HepG2 (cell line): Measurements from ENCODE around the gene FTL. TPM values are rescaled to one million over a fixed set of nuclear protein-coding genes. Genes with fewer than 3 reads are reported as not detected.
A peak's percentile ranks its signal among the peaks of the same experiment; 100 is the strongest.

Experiments used
- CBX5 ChIP-seq: sonication (generic); formaldehyde crosslinking; IDR thresholded peaks from 2 replicates; pipeline ENCODE4 v1.4.0; 2020; ENCODE audit warnings: missing genetic modification reagents, borderline replicate concordance
- CCAR2 ChIP-seq: fragments of 200-400 bp; formaldehyde crosslinking; optimal IDR thresholded peaks from 2 replicates; pipeline ENCODE3; 2018; ENCODE audit warnings: low read depth, mild to moderate bottlenecking, low read length, moderate library complexity
- CCDC6 ChIP-seq: sonication (generic); formaldehyde crosslinking; IDR thresholded peaks from 2 replicates; pipeline ENCODE4 v1.8.1; 2022; ENCODE audit warnings: mild to moderate bottlenecking, missing genetic modification reagents, moderate library complexity
- DR1 ChIP-seq: sonication (generic); formaldehyde crosslinking; IDR thresholded peaks from 2 replicates; pipeline ENCODE4 v1.8.0; 2021; ENCODE audit warnings: mild to moderate bottlenecking, missing genetic modification reagents, inconsistent platforms
- FOXM1 ChIP-seq: sonication (generic); formaldehyde crosslinking; IDR thresholded peaks from 2 replicates; pipeline ENCODE4 v1.5.0; 2020; ENCODE audit warnings: missing genetic modification reagents
- GPBP1L1 ChIP-seq: sonication (generic); formaldehyde crosslinking; IDR thresholded peaks from 2 replicates; pipeline ENCODE4 v1.5.0; 2020; ENCODE audit warnings: mild to moderate bottlenecking, missing genetic modification reagents
- HHEX ChIP-seq: IDR thresholded peaks from 2 replicates; pipeline ENCODE4 v1.6.1; 2016; ENCODE audit warnings: control low read depth
- HIC2 ChIP-seq: sonication (generic); formaldehyde crosslinking; IDR thresholded peaks from 2 replicates; pipeline ENCODE4 v1.9.0; 2022; ENCODE audit warnings: low read depth, missing genetic modification reagents
- HMGA1 ChIP-seq: sonication (generic); formaldehyde crosslinking; conservative IDR thresholded peaks from 2 replicates; pipeline ENCODE4 v1.4.0; 2020; ENCODE audit warnings: missing genetic modification reagents
- HOXA7 ChIP-seq: sonication (generic); formaldehyde crosslinking; IDR thresholded peaks from 2 replicates; pipeline ENCODE4 v1.8.1; 2022; ENCODE audit warnings: mild to moderate bottlenecking, missing genetic modification reagents, moderate library complexity
- MBD4 ChIP-seq: IDR thresholded peaks from 2 replicates; pipeline ENCODE4 v1.6.1; 2012; ENCODE audit warnings: low read length, inconsistent platforms, borderline replicate concordance
- ONECUT2 ChIP-seq: sonication (generic); formaldehyde crosslinking; IDR thresholded peaks from 2 replicates; pipeline ENCODE4 v1.4.0; 2020; ENCODE audit warnings: missing genetic modification reagents
- RNF219 ChIP-seq: sonication (generic); formaldehyde crosslinking; IDR thresholded peaks from 2 replicates; pipeline ENCODE4 v1.5.0; 2020; ENCODE audit warnings: mild to moderate bottlenecking, missing genetic modification reagents
- TCF12 ChIP-seq, 2 experiments: fragments of 450-650 bp in 1 of 2; sonication (generic) in 1 of 2; formaldehyde crosslinking in 1 of 2; IDR thresholded peaks; 2 replicates each; pipeline versions ENCODE4 v1.6.1 to v1.8.0; 2017 to 2022; ENCODE audit warnings: antibody characterized with exemption in 1 of 2, mild to moderate bottlenecking in 1 of 2, missing genetic modification reagents in 1 of 2, moderate library complexity in 1 of 2
- THRA ChIP-seq: sonication (generic); formaldehyde crosslinking; IDR thresholded peaks from 2 replicates; pipeline ENCODE4 v1.4.0; 2020; ENCODE audit warnings: missing genetic modification reagents, borderline replicate concordance
- ZBTB20 ChIP-seq: sonication (generic); formaldehyde crosslinking; IDR thresholded peaks from 2 replicates; pipeline ENCODE4 v1.8.1; 2023; ENCODE audit warnings: missing genetic modification reagents, low read depth, mild to moderate bottlenecking, borderline replicate concordance
- ZKSCAN5 ChIP-seq: sonication (generic); formaldehyde crosslinking; IDR thresholded peaks from 2 replicates; pipeline ENCODE4 v1.5.1; 2020; ENCODE audit warnings: mild to moderate bottlenecking, missing genetic modification reagents
- ZMAT3 ChIP-seq: sonication (generic); formaldehyde crosslinking; conservative IDR thresholded peaks from 2 replicates; pipeline ENCODE4 v1.7.0; 2021; ENCODE audit warnings: missing genetic modification reagents
- ZNF121 ChIP-seq: sonication (generic); formaldehyde crosslinking; IDR thresholded peaks from 2 replicates; pipeline ENCODE4 v1.5.0; 2020; ENCODE audit warnings: mild to moderate bottlenecking, missing genetic modification reagents
- ZNF260 ChIP-seq: sonication (generic); formaldehyde crosslinking; IDR thresholded peaks from 2 replicates; pipeline ENCODE4 v1.4.0; 2020; ENCODE audit warnings: missing genetic modification reagents, low read depth, mild to moderate bottlenecking, borderline replicate concordance
- ZNF383 ChIP-seq: sonication (generic); formaldehyde crosslinking; IDR thresholded peaks from 2 replicates; pipeline ENCODE4 v1.4.0; 2020; ENCODE audit warnings: missing genetic modification reagents, mild to moderate bottlenecking, borderline replicate concordance
- ZNF557 ChIP-seq: sonication (generic); formaldehyde crosslinking; IDR thresholded peaks from 2 replicates; pipeline ENCODE4 v1.4.0; 2020; ENCODE audit warnings: missing genetic modification reagents
- ZSCAN29 ChIP-seq: sonication (generic); formaldehyde crosslinking; conservative IDR thresholded peaks from 2 replicates; pipeline ENCODE4 v1.4.0; 2020; ENCODE audit warnings: mild to moderate bottlenecking, missing genetic modification reagents
- polyA plus RNA-seq, 8 experiments: library from polyadenylated mRNA; depleted of rRNA in 3 of 8; stranded (reverse) in 7 of 8; unstranded in 1 of 8; fragments of >200 nt; fragmentation: Illumina TruSeq in 4 of 8; extraction: Trizol in 4 of 8; gene quantifications; 2 replicates each; pipeline versions ENCODE4 v1.2.1 to v1.2.3, GENCODE V29; 2011 to 2016; ENCODE audit warnings: low read depth in 4 of 8, missing spikeins in 1 of 8, mixed read lengths in 1 of 8; ENCODE audit not compliant: insufficient read depth in 1 of 8
- total RNA-seq, 5 experiments: library from RNA; depleted of rRNA; stranded (reverse); fragments of >200 nt; fragmentation: Illumina TruSeq; extraction: Trizol; gene quantifications; 2 replicates each; pipeline ENCODE4 v1.2.3, GENCODE V29; 2016; ENCODE audit warnings: low read depth in 1 of 5

The FTL gene
- total and polyA plus RNA-seq, 2 of the 13 experiments (the other 11 are each of a cell fraction or from before 2014, with no cell fraction given) = 2,721 to 8,800 TPM

GRCh38 chr19:48965040-48965805 lies at the start of gene FTL (continued):
- TF ChIP-seq DR1 (CRISPR knock-in tag) (peak; percentile 98), HMGA1 (CRISPR knock-in tag) (no peak), ZBTB20 (0 out of 2 replicates have a peak, but pooled peaks have one; percentile 60), FOXM1 (CRISPR knock-in tag) (peak; percentile 87; the same call in 1 of the 2 replicates), TCF12 (IDR thresholded peaks at IDR 0.05) (no peak), TCF12 (CRISPR knock-in tag; IDR thresholded peaks at IDR 0.05) (no peak), THRA (CRISPR knock-in tag) (0 out of 2 replicates have a peak, but pooled peaks have one; percentile 24), HOXA7 (CRISPR knock-in tag) (peak; percentile 77; the same call in 1 of the 2 replicates), HHEX (CRISPR knock-in tag) (no peak), GPBP1L1 (no peak), CBX5 (CRISPR knock-in tag) (peak; percentile 80; the same call in 1 of the 2 replicates), ZKSCAN5 (CRISPR knock-in tag) (no peak), ZNF557 (CRISPR knock-in tag) (peak; percentile 97), RNF219 (CRISPR knock-in tag) (no peak), ONECUT2 (peak; percentile 55; the same call in 1 of the 2 replicates), ZMAT3 (peak; percentile 89), ZNF121 (CRISPR knock-in tag) (no peak), ZSCAN29 (CRISPR knock-in tag) (0 out of 2 replicates have a peak, but pooled peaks have one; percentile 66), CCAR2 (no peak), HIC2 (CRISPR knock-in tag) (no peak), ZNF260 (CRISPR knock-in tag) (no peak), MBD4 (peak; percentile 78; the same call in 1 of the 2 replicates), ZNF383 (CRISPR knock-in tag) (no peak), CCDC6 (CRISPR knock-in tag) (peak; percentile 80)
